Mucosa of descending colon (tissue), 3 donors: Measurements from ENCODE around the gene FAT2. TPM values are rescaled to one million over a fixed set of nuclear protein-coding genes. Genes with fewer than 3 reads are reported as not detected.

Experiments
- ATAC-seq: fragments of 200-7000 bp; cut with Tn5 transposase; one replicate; pipeline ENCODE4 v1.9.1; 2020; ENCODE audit warnings: mild to moderate bottlenecking, moderate library complexity
- DNase-seq, 3 donors: peaks; one replicate each; pipeline ENCODE4 v3.0.0-alpha.2; 2020
- H3K36me3 ChIP-seq: fragments of 200-600 bp; one replicate; pipeline ENCODE4 v1.8.0; 2021; ENCODE audit warnings: low read depth, mild to moderate bottlenecking
- H3K4me1 ChIP-seq: fragments of 200-600 bp; one replicate; pipeline ENCODE4 v1.8.0; 2021; ENCODE audit warnings: low read depth, mild to moderate bottlenecking
- H3K4me3 ChIP-seq: fragments of 200-600 bp; one replicate; pipeline ENCODE4 v1.8.0; 2021; ENCODE audit warnings: mild to moderate bottlenecking
- H3K9me3 ChIP-seq: fragments of 200-600 bp; one replicate; pipeline ENCODE4 v1.8.0; 2021; ENCODE audit warnings: mild to moderate bottlenecking
- intact Hi-C, 2 donors: fragments of 100-400 bp; cut with DNase I in 1 of 2; cut with micrococcal nuclease in 1 of 2; formaldehyde crosslinking; loops; one replicate each; pipeline versions ENCODE4 v1.11.0 to v1.11.1; 2022; cut with DNase I, micrococcal nuclease
- total RNA-seq, 3 donors: library from RNA; stranded (reverse); fragmentation: NEBNext Ultra II Directional in 2 of 3; extraction: Animal tissue kit (Norgen Biotek cat#: 25700) in 2 of 3; gene quantifications; one replicate each; pipeline versions ENCODE4 v1.2.1 to v1.2.4, GENCODE V29; 2021 to 2023
- TF ChIP-seq, protein P1 (sequence below): fragments of 200-600 bp; IDR thresholded peaks from one replicate; pipeline ENCODE4 v1.8.0; 2022; ENCODE audit warnings: antibody characterized with exemption, mild to moderate bottlenecking
- donor health status: DM: no; HTN: no; CAD: no; lungs with moderate emphysema.
- donor health status: DM: no; HTN: no; CAD: no.
- donor health status: DM: no; HTN: yes; CAD: no.

FAT2 gene
- total RNA-seq, 3 donors from 2014 or later, result not detected

GRCh38 chr5:151578326-151579025 lies 12.7 kb downstream of the FAT2 start:
- DNase-seq, result no peak
- no peaks in the 10 kb centered on the region for H3K36me3 ChIP-seq
- ATAC-seq, result no peak
- TF ChIP-seq, protein P1, sequence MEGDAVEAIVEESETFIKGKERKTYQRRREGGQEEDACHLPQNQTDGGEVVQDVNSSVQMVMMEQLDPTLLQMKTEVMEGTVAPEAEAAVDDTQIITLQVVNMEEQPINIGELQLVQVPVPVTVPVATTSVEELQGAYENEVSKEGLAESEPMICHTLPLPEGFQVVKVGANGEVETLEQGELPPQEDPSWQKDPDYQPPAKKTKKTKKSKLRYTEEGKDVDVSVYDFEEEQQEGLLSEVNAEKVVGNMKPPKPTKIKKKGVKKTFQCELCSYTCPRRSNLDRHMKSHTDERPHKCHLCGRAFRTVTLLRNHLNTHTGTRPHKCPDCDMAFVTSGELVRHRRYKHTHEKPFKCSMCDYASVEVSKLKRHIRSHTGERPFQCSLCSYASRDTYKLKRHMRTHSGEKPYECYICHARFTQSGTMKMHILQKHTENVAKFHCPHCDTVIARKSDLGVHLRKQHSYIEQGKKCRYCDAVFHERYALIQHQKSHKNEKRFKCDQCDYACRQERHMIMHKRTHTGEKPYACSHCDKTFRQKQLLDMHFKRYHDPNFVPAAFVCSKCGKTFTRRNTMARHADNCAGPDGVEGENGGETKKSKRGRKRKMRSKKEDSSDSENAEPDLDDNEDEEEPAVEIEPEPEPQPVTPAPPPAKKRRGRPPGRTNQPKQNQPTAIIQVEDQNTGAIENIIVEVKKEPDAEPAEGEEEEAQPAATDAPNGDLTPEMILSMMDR, result no peak
- intact Hi-C loops, result no loop called here
- H3K9me3 ChIP-seq, result no peaks in the 10 kb centered on the region
- H3K4me1 ChIP-seq, result no peaks in the 10 kb centered on the region
- no peak overlapping the region for H3K4me3 ChIP-seq

DNA sequence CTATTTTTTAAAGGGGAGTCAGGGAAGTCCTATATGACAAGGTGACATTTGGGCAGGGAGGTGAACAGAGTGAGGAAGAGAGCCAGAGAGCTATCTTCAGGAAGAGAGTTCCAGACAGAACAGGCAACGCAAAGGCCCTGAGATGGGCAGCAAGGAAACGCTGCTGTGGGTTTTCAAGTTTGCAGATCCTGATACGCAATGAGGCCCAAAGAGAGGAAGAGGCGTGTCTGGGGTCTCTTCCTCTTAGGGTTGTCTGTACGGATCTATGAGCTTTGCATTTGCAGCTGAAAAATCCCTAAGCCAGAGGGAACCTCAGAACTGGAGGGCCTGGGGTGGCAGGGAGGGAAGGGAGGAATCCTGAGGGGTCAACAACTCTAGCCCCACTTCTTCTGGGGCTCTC lies 13.6 kb downstream of the FAT2 start:
- TF ChIP-seq, protein P1, result no peak

GRCh38 chr5:151574444-151574996 lies 16.6 kb downstream of the FAT2 start:
- Histone ChIP-seq H3K4me3 (no peak overlapping the region), H3K36me3 (no peaks in the 10 kb centered on the region), H3K9me3 (no peaks in the 10 kb centered on the region), H3K4me1 (no peaks in the 10 kb centered on the region)
- DNase-seq (no peak), ATAC-seq (no peak)
- intact Hi-C loops, result no loop called here
- TF ChIP-seq, protein P1, result no peak

More for the DNA sequence above, 13.6 kb downstream of the FAT2 start:
- intact Hi-C loops, result no loop called here
- H3K4me1 ChIP-seq, result no peaks in the 10 kb centered on the region
- ATAC-seq (peak; percentile 56), DNase-seq (peak in 1 of 3 donors; percentile 14)
- H3K9me3 ChIP-seq, result no peaks in the 10 kb centered on the region
- H3K36me3 ChIP-seq, result no peaks in the 10 kb centered on the region
- no peak overlapping the region for H3K4me3 ChIP-seq

DNA sequence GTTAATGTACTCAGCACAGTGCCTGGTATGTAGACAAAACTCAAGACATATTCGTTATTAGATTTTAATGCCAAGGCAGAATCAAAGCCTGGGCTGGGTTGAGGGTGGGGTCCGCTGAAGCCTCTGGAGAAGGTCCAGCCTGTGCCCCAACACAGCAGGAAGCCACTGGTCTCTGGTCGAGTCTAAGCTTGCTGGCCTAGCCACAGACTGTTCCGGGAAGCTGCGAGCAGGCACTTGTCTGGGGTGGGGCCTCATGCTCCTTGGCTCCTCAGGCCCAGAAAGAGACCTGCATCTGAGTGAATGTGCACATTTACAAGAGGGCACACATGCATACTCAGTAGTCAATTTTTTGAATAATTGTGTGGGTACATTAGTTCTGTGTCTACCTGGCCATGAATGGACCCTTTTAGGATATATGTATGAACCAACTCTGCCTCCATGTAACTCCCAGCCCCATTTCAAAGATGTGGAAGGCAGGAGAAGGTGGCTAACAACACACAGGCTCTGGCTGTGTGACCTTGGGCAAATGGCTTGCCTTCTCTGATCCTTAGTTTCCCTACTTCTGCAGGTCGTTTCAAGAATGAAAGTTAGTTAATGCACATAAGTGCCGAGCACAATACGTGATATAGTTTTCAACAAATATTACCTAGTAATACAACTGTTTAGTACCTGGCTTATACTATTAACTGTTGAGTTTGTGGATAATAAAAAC lies 18.3 kb downstream of the FAT2 start:
- DNase-seq (no peak), ATAC-seq (no peak)
- intact Hi-C loops, result no loop called here
- Histone ChIP-seq H3K4me3 (no peak overlapping the region), H3K4me1 (no peaks in the 10 kb centered on the region), H3K9me3 (no peaks in the 10 kb centered on the region), H3K36me3 (no peaks in the 10 kb centered on the region)
- TF ChIP-seq, protein P1, result no peak

GRCh38 chr5:151571270-151572173 lies 19.6 kb downstream of the FAT2 start:
- ATAC-seq, result no peak
- DNase-seq, result no peak
- TF ChIP-seq, protein P1, result no peak
- H3K36me3 ChIP-seq, result no peaks in the 10 kb centered on the region
- no peaks in the 10 kb centered on the region for H3K4me1 ChIP-seq
- H3K9me3 ChIP-seq, result no peaks in the 10 kb centered on the region
- intact Hi-C loops, result no loop called here
- no peak overlapping the region for H3K4me3 ChIP-seq
